Activated T-cell treated with anti-CD3 and anti-CD28 coated beads, Interleukin-2, amount 50 U/mL, for 24 hours (primary cell): ENCODE results near the gene BCR.

Experiments used
- DNase-seq: peaks from one replicate; pipeline ENCODE4 v3.0.0-alpha.2; 2020
- H3K27ac Mint-ChIP-seq: 2 replicates; pipeline ENCODE4 v1.8.0; 2020; ENCODE audit warnings: mild to moderate bottlenecking, mixed read lengths
- H3K27me3 Mint-ChIP-seq: 2 replicates; pipeline ENCODE4 v1.8.0; 2020; ENCODE audit warnings: mixed read lengths
- H3K36me3 Mint-ChIP-seq: 2 replicates; pipeline ENCODE4 v1.8.0; 2020; ENCODE audit warnings: low read depth, mixed read lengths
- H3K4me1 Mint-ChIP-seq: 2 replicates; pipeline ENCODE4 v1.8.0; 2020; ENCODE audit warnings: low read depth, mixed read lengths
- H3K4me3 Mint-ChIP-seq: 2 replicates; pipeline ENCODE4 v1.8.0; 2020; ENCODE audit warnings: mild to moderate bottlenecking, moderate library complexity, mixed read lengths
- H3K9me3 Mint-ChIP-seq: 2 replicates; pipeline ENCODE4 v1.8.0; 2020; ENCODE audit warnings: mixed read lengths

The BCR gene

DNA sequence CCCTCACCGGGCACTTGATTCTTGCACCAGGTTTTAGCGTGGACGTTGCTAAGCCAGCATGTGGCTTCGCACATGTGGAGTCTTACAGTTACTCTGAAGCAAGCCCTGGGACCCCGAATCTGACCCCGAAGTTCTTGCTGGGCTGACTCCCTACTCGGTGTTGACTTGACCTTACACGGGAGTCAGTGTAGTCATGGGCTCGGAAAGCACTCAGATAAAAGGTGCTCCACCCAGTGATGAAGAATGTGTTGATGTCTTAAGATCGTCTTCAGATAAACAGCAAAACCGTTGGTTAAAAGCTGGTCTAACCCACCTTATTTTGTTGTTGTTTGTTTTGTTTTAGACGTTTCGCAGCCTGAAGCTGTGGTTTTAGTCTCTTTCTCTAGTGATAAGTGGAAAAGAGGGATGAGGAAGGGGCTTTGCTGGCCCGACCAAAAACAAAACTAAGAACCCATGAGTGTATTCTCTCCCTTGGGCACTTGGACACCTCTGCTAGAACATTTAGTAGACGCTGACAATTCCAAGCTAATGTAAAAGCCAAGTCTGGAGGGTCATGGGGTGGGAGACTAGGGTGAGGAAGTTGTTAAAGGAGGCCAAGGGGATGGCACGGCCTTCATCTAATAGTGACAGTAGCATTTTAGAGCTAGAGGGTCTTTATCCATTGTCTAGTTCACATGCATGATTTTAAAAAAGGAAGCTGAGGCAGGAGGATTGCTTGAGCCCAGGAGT lies 69.9 kb downstream of the BCR start:
- H3K4me1 Mint-ChIP-seq, result peaks cover 73% of the 10 kb centered on the region
- peaks cover 29% of the 10 kb centered on the region for H3K36me3 Mint-ChIP-seq

DNA sequence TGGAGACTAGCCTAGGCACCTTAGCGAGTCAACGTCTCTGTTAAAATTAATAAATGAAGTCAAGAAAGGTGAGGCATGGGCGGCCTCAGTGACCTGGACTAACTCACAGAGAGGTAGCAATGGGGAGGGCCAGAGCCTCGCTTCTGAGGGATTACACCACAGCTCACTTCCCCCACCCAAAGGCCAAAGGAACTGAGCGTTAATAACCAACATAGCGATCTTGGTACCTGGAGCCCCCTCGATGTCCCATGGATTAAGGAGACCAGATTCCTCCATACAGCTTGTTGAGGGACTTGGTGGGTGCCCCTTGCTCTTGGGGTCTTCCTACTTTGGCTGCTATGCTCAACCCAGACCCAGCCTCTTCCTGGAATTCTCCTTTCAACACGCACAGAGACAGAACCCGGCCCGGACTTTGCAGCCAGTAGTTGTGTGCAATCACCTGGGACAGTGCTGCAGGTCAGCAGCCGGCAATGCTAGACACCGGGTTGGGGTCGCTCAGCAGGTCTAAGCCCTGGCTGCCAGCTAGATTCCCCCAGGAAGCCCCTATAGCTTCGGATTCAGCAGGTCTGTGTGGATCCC lies 70.6 kb downstream of the BCR start:
- peaks cover 73% of the 10 kb centered on the region for H3K4me1 Mint-ChIP-seq

More for the DNA sequence above, 69.9 kb downstream of the BCR start:
- Mint-ChIP-seq H3K9me3 (no peaks in the 10 kb centered on the region), H3K4me3 (no peak overlapping the region), H3K27ac (peak overlapping the region; percentile 28), H3K27me3 (no peaks in the 10 kb centered on the region)
- no peak for DNase-seq

DNA sequence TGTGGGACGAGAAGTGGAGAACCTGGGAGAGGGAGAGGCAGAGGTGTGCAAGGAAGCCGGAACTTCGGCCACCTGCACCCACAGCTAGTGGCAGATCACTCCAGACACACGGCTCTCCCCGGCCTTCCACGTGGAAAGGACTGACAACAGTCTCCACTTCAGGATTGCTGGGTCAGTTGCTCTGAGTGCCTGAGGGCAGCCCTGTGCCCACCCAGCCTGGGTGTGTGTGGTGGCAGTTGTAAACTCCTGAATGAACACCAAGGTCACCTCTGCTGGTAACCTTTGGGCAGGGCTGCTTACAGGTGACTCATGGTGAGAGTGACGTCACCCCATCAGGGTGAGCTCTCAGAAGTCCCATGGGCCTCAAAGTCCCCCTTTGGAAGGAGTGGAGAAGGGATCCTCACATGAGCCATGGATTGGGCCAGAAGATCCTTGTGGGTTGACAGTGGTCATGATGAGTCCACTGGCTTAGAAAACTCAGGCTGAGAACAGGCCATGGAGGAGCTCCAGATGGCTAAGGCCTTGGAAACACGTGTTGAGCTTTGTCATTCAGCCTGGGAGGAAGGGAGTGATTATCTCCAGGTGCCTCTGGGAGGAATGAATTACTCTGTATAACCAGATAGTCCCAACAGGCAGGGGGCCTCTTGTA lies 71.3 kb downstream of the BCR start:
- no peak for DNase-seq
- peak overlapping the region; percentile 79 for H3K27ac Mint-ChIP-seq
- H3K36me3 Mint-ChIP-seq, result peaks cover 32% of the 10 kb centered on the region
- H3K9me3 Mint-ChIP-seq, result no peaks in the 10 kb centered on the region
- H3K4me1 Mint-ChIP-seq, result peaks cover 68% of the 10 kb centered on the region
- H3K4me3 Mint-ChIP-seq, result no peak overlapping the region
- H3K27me3 Mint-ChIP-seq, result no peaks in the 10 kb centered on the region

More for the DNA sequence above, 70.6 kb downstream of the BCR start:
- H3K27me3 Mint-ChIP-seq, result no peaks in the 10 kb centered on the region
- H3K9me3 Mint-ChIP-seq, result no peaks in the 10 kb centered on the region
- H3K36me3 Mint-ChIP-seq, result peaks cover 32% of the 10 kb centered on the region
- H3K4me3 Mint-ChIP-seq, result no peak overlapping the region
- peak overlapping the region; percentile 79 for H3K27ac Mint-ChIP-seq
- DNase-seq, result no peak

DNA sequence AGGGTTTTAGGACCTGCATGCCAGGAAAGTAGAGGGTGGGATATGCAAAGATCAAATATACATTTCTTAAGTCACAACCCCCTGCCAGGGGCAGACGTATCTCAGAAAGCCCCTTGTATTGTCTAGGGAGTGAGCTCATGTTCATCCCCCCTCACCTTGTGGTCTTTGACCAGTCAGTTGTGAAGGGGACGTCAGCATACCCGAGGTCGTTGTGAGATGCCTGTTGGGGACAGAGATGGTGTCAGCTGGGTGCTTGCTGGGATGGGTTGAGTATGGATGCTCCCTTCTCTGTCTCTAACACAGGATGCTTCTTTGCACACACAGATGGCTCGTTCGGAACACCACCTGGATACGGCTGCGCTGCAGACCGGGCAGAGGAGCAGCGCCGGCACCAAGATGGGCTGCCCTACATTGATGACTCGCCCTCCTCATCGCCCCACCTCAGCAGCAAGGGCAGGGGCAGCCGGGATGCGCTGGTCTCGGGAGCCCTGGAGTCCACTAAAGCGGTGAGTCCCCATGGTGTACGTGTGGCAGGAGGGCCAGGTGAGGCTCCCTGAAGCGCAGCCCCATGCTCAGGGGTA lies 73.3 kb downstream of the BCR start:
- H3K4me1 Mint-ChIP-seq, result peaks cover 52% of the 10 kb centered on the region
- no peaks in the 10 kb centered on the region for H3K9me3 Mint-ChIP-seq
- no peak overlapping the region for H3K4me3 Mint-ChIP-seq
- peaks cover 46% of the 10 kb centered on the region for H3K36me3 Mint-ChIP-seq
- no peaks in the 10 kb centered on the region for H3K27me3 Mint-ChIP-seq
- DNase-seq, result no peak
- H3K27ac Mint-ChIP-seq, result peak overlapping the region; percentile 66

DNA sequence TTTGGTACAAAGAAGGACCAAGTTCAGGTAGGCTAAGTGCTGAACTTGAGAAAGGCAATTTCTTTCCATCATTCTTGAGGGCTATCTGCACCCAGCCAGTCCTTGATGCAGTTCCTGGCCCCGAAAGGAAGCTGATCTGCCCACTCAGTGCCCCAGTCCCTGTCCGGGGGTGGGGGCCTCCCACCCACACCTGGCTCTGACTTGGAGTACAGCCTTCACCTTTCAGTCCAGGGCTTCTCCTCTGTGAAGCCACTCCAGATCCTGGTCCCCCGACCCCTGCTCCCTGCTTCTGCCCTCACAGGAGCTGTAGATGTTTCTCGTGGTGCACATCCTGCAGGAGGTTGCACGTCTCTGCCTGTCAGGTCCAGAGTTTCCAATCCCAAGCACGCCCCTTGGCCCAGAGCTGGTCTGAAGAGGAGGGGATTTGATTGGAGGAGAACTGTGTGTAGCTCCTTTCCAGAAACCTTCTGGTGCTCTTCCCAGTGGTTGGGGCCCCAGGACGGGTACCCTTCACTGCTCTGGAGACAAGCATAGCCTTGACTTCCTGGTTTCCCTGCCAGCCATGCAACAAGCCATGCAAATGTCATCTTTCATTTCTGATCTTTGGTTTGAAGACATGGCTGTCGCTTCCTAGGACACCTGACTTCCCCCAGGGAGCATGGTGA lies 75.3 kb downstream of the BCR start:
- H3K9me3 Mint-ChIP-seq, result no peaks in the 10 kb centered on the region
- H3K36me3 Mint-ChIP-seq, result peaks cover 57% of the 10 kb centered on the region
- no peak overlapping the region for H3K4me3 Mint-ChIP-seq
- H3K27ac Mint-ChIP-seq, result peak overlapping the region; percentile 57
- no peaks in the 10 kb centered on the region for H3K27me3 Mint-ChIP-seq
- peaks cover 35% of the 10 kb centered on the region for H3K4me1 Mint-ChIP-seq
- DNase-seq, result no peak

GRCh38 chr22:23256171-23256932 lies 76.0 kb downstream of the BCR start:
- DNase-seq, result no peak
- Mint-ChIP-seq H3K27ac (peak overlapping the region; percentile 57), H3K27me3 (no peaks in the 10 kb centered on the region), H3K9me3 (no peaks in the 10 kb centered on the region), H3K4me3 (no peak overlapping the region), H3K4me1 (peaks cover 28% of the 10 kb centered on the region), H3K36me3 (peaks cover 63% of the 10 kb centered on the region)

DNA sequence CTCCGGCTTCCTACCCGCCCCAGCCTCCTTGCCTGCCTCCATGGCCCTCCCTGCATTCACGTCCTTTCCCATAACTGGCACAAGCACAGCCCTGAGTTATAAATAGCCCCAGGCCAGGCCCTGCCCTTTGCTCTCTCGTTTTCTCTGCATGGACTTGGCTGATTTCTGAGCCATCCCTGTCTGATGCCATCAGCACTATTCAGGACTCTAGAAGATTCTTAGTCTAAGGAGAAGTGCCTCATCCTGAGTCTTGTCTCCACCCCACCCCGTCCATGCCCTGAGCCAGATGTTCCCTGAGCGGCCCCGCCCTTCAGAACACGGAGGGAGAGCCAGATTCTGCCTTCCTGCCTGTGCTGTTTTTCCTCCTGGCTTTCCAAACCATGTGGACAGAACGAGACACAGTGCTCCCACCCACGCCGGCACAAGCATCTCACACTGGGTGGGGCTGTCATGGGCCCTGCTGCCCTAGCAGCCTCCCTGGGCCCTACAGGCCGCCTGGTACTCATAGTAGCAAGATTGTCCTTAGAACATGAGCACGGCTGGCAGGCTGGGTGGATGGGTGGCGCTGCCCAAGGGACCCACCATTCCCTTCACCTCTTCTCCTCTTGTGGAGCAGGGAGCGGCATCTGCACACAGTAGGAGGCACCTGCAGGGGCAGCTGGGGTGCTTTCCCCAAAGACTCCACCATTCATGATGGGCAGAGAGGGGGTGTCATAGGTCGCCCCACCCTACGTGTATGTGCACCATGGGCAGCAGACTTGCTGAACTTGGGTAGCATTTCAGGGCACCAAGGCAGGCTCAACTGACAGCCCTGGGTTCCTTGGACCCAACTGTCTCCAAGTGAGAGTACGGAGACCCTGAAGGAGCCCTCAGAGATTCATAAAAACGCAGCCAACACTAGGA lies 76.9 kb downstream of the BCR start:
- H3K9me3 Mint-ChIP-seq, result no peaks in the 10 kb centered on the region
- peak overlapping the region; percentile 32 for H3K27ac Mint-ChIP-seq
- peaks cover 70% of the 10 kb centered on the region for H3K36me3 Mint-ChIP-seq
- peaks cover 19% of the 10 kb centered on the region for H3K4me1 Mint-ChIP-seq
- H3K27me3 Mint-ChIP-seq, result no peaks in the 10 kb centered on the region
- H3K4me3 Mint-ChIP-seq, result no peak overlapping the region
- DNase-seq, result no peak

DNA sequence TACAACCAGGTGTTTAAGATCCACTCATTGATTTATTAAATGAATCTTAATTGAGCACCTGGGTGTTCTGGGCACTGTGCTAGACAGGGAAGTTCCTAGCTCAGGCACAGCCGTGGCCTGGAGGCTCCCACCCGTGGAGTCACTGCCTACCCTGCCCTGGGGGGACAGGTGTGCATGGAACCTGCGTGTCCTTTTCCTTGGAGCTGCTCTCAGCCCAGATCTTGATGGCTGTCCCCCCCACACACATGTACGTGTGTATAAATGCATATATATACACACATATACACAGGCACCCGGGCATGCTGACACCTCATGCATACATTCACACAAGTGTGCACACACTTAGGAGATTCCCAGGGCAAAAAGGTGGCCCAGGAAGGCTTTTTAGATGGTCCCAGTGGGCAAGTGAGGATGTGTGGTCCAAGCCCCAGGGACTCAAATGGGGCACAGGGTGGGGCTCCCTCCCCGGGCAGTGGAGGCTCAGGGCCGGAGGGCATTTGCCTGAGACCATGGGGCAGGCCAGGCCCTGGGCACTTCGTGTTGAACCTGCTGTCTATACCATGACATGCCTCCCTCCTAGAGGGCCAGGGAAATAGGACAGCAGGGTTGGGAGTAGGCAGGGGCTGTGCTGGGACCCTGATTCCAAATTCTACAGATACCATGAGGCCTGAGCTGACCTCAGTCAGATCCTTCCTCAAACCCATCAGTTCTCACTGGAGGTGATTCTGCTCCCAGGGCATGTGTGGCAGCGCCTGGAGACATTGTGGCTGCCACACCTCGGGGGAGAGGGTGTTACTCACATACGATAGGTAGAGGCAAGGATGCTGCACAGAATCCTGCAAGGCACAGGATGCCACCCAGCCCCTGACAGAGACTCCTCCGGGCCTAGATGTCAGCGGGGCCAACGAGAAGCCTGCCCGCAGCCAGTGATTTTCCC lies 77.8 kb downstream of the BCR start:
- no peaks in the 10 kb centered on the region for H3K9me3 Mint-ChIP-seq
- H3K27ac Mint-ChIP-seq, result peak overlapping the region; percentile 57
- DNase-seq, result no peak
- peaks cover 73% of the 10 kb centered on the region for H3K36me3 Mint-ChIP-seq
- no peaks in the 10 kb centered on the region for H3K27me3 Mint-ChIP-seq
- H3K4me3 Mint-ChIP-seq, result no peak overlapping the region
- H3K4me1 Mint-ChIP-seq, result peaks cover 15% of the 10 kb centered on the region

DNA sequence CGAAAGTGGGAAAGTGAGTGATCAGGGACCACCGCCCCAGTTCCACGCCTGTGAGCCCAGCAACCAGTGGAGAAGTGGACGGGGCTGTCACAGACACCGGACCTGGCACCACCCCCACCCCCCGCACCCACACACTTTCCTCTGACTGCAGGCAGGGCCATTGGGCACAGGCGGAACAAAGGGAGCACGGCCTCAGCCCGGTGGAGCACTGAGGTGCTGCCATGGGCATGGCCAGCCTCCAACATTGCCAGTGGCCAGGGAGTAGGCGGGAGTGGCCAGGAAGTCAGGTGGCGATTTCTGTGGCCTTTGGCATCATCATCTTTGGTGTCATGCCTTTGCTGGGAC lies 78.5 kb downstream of the BCR start:
- no peak for DNase-seq
- Mint-ChIP-seq H3K36me3 (peaks cover 73% of the 10 kb centered on the region), H3K27me3 (no peaks in the 10 kb centered on the region), H3K27ac (peak overlapping the region; percentile 57), H3K4me1 (peaks cover 21% of the 10 kb centered on the region), H3K9me3 (no peaks in the 10 kb centered on the region), H3K4me3 (no peak overlapping the region)

GRCh38 chr22:23259916-23260644 lies 79.8 kb downstream of the BCR start:
- H3K4me1 Mint-ChIP-seq, result peaks cover 23% of the 10 kb centered on the region
- no peak for DNase-seq

GRCh38 chr22:23260645-23261581 lies 80.6 kb downstream of the BCR start:
- H3K4me3 Mint-ChIP-seq, result no peak overlapping the region
- no peak for DNase-seq
- peaks cover 14% of the 10 kb centered on the region for H3K4me1 Mint-ChIP-seq
- no peak overlapping the region for H3K27ac Mint-ChIP-seq
- H3K27me3 Mint-ChIP-seq, result no peaks in the 10 kb centered on the region
- no peaks in the 10 kb centered on the region for H3K9me3 Mint-ChIP-seq
- H3K36me3 Mint-ChIP-seq, result peaks cover 74% of the 10 kb centered on the region

More at GRCh38 chr22:23259916-23260644, 79.8 kb downstream of the BCR start:
- Mint-ChIP-seq H3K4me3 (no peak overlapping the region), H3K9me3 (no peaks in the 10 kb centered on the region), H3K27ac (peak overlapping the region; percentile 61), H3K27me3 (no peaks in the 10 kb centered on the region), H3K36me3 (peaks cover 74% of the 10 kb centered on the region)
